Measurements from ENCODE around the gene BLMH.

Gene BLMH

DNA sequence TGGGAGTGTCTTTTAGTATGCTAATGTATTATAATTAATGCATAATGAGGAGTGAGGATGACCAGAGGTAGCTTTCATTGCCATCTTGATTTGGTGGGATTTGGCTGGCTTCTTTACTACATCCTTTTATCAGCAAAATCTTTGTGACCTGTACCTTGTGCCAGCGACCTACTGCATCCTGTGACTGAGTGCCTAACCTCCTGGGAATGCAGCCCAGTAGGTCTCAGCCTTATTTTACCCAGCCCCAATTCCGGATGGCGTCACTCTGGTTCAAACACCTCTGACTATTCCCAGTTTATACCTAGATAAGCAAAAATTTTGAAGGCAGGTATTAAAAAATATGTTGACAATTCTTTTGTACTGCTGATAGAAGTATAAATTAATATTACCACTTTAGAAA is 10.5 kb upstream of the BLMH start:
- no peak for DNase-seq

DNA sequence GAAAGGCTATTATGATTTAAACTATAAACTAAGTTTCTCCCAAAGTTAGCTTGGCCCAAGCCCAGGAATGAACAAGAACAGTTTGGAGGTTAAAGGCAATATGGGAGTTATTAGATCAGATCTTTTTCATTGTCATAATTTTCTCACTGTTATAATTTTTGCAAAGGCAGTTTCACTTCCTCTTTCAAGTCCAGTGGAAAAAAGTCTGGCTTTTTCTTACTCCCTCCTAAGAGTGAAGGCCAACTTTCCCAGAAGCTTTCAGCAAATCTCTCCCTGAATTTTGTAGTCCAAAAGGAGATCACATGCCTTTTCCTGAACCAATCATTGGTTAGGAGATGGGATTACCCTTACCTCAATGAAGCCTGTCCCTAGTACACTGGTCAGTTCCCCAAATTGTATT is 9.1 kb upstream of the BLMH start:
- no peak for DNase-seq

DNA sequence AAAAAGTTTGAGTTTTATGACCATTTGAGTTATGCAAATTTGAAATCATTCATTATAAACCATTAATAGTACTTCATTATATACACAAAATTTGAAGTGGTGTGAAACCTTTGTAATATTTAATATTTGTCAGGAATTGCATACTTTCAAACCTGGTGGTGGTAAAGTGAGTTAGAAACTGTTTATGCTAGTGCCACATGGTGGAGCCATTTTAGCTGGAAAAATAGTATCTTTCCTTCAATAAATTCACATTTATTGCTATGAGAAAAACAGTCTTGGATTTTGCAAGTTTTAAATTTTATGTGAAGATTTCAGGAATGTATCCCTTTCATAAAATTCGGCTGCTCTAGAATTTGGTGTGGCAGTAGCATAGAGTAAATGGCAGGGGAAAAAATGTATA is 7.3 kb upstream of the BLMH start:
- no peak for DNase-seq

DNA sequence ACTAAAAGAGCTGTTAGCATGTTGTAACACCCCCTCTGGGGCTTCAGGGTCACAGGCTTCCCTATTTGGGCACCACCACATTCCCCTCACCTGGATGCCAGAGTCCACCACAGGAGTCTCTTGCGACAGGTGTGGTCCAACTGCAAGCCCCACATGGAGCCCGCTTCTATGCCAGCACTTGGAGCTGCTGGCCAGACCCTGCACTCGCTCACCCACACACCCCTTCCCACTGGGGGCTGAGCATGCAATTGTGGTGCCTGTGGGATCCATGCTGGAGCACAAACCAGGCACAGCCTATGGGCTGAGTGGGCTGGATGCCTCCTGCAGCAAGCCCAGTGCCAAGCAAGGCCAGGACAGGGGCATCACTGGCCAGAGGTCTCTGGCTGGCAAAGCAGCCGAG is 6.0 kb upstream of the BLMH start:
- no peak for DNase-seq

DNA sequence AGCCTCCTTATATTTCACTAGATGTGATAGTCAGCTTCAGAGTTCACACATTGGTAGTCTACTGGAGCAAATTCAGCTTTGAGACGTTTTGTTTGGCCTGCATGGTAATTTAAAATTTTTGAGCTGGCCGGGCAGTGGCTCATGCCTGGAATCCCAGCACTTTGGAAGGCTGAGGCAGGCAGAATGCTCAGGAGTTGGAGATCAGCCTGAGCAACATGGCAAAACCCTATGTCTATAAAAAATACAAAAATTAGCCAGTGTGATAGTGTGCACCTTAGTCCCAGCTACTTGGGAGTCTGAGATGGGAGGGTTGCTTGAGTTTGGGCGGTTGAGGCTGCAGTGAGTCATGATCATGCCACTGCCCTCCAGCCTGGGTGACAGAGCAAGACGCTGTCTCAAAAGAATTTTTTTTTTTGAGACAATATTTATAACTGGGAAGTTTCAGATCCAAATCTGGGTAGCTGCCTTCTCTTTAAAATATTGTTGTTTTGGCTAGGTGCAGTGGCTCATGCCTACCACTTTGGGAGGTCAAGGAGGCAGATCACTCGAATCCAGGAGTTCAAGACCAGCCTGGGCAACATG is 4.8 kb upstream of the BLMH start:
- no peak for DNase-seq

DNA sequence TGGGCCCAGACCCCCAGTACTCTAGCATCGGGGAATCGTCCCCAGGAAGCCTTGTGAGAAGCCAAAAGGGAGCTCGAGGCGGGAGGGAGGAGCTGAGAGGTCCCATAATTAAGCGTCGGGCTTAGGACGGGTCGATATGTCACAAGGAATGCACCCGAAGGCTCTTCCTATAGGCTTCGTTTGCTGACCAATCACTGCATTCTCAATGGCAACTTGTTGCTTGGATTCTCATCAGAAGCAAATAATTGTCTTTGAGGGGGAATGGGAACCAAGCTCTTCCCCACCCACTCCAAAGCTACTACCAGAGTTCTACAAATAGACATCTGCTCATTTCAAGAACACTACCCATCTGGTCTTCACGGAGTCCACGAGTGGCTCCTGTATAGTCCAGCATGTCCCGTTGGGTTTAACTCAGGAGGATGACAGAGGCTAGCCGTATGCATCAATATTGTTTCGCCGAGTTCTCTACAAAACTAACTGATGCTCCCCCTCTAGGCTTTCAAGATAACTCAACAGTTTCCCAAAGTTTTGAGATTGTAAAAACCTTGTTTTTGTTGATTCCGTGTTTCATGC is 628 bp upstream of the BLMH start:
- no peak for DNase-seq

DNA sequence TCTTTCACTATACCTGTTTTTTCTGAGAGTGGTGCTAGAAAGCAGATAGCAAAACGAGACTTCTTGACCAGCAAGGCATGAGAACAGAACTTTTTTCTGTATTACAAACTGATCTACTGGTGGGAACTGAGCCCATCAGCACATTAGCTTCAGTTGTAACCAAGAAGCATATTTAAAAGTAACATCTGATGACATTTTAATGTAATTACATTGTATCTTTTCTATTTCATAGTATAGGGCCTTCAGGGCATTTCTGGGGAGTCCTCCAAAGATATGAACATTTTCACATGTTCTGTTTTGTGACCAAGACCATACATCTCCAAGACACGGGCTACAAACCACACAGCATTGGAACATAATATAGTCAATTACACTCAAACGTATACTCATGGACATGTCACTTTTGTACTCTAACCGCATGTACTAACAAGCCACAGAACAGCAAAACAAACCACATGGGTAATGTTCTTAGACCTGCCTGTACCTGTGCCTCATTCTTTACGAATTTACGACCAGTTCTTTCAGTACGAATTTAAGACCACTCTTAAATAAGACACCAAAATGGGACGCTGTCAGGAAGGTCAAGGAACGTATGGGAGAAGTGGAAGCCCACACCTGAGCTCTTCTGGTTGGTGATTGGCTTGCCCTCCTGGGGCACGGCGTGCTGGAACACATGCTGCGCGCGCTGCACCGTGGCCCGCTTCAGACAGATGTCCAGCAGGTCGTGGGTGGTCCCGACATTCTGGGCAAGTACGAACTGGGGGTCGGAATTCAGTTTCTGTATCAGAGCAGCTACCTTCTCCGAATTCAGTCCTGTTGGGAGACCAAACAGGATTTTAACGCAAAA is 825 bp downstream of the BLMH start:
- no peak for DNase-seq

DNA sequence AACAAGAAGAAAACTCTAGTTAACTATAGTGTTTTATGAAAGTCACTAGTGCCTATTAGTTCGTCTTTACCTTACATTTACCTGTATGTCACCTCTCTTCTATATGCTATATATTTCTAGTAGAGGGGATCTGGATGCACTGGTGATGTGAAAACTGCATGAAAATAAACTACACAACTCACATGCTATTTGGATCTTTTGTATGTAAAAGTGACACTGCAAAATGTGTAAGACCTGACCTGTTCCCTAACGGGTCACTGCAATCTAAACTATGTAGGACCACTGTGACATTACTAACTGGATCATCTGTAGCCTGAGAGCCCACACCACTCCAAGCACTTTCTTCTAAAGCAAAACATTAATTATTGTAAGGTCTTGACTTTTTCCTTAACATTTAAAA is 1.7 kb downstream of the BLMH start:
- no peak for DNase-seq

DNA sequence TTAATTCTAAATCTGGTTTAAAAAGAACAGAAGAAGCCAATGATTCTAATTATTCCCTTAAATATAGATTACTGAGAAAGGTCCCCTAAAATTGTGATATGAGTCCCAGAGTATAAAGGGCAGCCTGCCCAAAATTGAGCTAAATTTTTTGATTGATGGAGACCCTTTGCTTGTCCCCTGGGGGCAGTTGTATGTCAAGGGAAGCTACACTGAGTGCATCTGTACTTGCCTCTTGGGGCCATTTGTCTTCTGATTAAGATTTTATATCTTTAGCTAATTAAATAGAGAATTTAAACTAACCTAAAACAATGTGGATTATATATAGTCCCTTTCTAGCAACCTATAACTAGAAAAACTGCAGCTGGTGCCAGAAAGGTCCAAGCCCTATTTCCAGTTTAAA is 12.6 kb downstream of the BLMH start:
- no peak for DNase-seq

DNA sequence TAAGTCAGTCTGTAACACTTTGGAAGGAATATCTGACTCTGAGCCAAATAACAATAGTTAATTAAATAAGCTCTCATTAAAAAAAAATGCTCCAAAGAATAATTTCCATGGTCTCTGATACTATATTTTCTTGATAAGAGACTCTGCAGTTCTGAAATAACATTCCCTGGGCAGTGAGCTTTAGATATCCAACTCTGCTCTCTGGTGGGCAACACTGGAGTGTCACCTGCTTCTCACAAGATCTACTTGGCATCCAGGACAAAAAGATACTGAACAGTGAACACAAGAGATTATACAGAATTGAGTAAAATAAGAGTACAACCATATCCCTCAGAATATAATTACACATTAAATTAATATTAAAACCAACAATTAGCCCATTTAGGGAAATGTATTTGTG is 13.7 kb downstream of the BLMH start:
- DNase-seq: no peak

DNA sequence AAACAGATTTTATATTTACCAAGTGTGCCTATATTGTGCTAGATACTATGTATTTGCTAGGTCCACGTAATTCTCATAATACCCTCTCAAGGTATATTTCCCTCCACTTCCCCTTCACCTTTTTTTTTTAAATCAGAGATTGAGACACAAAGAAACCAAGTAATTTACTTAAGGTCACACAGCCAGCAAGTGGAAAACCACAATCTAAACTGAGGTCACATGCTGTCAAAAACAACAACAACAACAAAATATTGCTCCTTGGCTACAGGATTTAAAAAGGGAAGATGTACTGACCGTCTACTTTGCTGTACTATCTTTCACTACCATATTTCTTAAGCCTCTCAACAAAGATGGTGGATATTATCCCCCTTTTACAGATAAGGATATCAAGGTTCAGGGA is 15.8 kb downstream of the BLMH start:
- DNase-seq: no peak

DNA sequence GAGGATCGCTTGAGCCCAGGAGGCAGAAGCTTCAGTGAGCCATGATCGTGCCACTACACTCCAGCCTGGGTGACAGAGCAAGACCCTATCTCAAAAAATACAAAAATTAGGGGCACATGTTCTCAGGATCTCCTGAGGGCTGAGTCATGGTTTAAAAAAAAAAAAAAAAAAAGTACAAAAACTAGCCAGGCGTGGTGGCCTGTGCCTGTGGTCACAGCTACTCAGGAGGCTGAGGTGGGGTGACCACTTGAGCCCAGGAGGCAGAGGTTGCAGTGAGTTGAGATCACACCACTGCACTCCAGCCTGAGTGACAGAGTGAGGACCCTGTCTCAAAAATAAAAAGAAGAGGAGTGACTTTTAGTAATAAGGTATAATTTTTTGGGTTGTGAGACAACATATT is 16.9 kb downstream of the BLMH start:
- DNase-seq: no peak

DNA sequence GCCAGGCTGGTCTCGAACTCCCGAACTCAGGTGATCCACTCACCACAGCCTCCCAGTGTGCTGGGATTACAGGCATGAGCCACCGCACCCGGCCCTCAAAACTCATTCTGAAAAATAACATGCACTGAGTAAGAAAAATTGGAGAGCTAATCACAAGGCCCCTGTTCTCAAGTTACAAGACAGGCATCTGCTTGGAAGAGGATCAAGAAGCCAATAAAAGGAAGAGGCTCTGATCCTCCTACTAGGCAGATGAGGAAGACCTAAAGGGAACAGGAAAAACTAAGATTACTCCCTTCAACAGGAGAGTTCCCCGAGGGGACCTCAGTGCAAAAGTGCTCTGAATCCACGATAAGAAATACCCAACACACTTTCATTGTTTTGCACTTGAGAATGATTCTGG is 18.4 kb downstream of the BLMH start:
- no peak for DNase-seq

DNA sequence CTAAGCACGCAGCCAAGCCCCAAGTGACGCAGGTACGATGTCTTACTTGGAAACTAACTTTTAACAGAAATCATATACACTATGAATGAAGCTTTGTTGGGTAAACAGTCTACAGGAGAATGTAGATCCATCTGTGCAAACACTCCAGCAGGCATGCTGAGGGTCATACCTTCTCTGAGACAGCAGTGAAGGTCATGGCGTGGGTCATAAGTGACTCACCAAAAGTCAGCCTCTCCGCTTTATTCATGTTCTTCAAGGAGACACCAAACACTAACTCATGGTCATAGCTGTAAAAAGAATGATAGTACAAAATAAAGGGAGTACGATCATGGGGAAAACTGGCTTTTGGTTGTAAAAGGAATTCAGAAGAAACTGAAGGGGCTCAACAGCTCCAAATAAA is 20.6 kb downstream of the BLMH start:
- no peak for DNase-seq

DNA sequence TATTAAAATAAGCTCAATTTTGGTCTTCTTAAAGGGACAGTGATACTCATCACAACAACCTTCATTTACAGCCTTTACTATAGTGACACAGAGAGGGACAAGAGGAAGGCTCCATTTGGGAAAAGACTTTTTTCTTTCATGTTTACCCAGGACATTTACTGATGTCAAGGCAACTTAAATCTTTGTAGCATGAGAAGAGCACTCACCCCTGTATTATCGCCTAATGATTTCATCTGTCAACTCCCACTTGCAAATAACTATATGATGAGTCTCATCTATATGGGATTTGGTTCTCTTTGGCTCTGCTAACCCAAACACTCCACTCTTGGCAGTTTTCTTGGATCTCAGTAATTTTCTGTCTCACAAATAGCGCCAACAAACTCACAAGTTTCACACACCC is 24.1 kb downstream of the BLMH start:
- no peak for DNase-seq

DNA sequence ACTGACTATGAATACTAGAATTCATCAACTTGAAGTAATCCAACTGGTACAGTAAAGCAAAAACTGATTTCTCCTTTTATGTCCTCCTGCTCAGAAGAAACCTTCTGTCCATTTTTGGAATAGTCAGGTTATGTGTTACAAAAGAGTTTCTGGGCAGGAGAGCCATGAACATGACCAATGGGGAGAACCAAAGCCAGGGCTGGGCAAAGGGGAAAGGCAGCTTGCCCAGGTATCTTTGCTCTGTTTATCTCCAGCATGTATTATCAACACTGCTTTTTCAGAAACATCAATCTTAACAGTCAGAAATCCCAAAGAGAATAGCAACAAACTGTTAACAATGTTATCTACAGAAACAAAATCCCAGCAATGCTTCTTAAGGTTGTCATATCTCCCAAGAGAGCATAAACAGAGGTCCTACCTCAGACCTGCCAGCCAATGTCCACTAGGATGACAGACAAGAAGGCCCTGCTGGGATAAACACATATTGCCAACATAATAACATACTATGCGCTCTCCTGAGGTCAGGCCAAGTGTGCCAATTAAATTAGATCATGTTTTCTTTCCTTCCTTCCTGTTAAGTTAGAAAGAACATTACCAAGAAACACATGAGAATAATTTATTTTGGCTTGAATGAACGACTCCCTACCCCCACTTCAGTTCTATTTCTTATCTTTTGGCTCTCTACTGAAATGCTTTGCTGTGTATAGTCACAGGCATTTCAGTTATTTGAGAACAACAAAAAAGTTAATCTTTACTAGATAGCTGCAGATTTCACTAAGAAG is 28.0 kb downstream of the BLMH start:
- no peak for DNase-seq

DNA sequence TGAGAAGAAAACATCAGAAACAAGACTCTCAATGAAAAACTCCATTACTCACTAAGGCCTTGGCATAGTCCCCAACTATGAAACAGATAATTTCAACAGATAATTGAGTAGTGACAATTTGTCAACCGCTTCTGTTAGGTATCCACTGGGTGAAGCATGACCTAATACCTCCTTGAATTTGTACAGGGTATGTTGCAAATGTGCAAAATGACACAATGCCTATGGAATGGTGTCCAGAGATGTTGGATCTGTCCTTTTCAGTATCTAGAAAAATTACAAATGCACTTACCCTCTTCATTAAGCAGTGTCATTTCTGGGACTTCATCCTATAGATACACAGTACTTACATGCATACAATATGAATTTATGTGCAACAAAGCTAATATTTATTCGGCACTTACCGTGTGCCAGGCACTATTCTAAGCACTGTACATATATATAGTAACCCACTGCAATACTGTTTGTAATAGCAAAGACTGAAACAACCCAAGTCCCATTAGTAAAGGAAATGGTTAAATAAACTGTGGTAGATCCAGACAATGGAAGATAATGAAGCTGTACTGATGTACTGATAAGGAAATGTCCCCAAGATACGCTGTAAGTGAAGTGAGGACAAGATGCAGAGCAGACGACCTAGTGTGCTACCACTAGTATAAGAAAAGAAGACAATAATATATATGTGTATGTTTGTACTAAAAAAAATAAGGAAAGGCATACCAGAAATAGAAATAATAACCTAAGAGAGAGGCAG is 34.8 kb downstream of the BLMH start:
- no peak for DNase-seq

DNA sequence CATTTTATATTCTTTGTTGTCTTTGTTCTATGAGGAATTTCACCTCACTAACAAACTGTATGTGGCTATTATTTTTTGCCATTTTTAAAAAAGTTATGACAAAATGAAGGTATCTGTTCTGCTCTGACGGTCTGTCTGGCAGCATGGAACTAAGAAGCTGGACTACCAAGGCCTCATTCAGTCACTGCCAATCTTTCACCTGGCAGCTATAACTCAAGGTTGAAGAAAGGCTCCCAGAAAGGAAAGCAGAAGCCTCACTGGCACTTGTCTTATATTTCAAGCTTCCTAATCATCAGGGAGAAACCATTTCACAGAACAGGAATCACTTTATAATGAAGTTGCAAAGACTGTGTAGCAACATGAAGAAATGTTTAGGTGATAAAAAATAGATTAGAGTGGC is 37.6 kb downstream of the BLMH start:
- no peak for DNase-seq

DNA sequence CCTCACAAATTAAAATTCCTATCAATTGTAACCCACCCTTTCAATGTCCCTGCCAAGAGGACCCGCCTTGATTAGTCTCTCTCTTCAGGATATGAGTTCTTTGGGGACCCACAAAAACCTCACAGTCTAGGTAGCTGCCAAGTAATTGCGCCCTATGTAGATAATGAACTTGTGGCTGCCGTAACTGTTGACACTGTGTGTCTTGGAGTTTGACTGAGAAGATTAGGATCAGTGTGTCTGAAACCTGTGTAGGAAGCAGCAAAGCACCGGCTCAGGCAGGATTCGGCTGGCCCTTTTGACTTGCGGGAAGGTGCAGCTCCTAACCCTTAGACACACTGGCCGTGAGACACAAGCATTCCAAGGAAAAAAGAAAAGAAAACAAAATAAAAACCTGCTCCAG is 38.4 kb downstream of the BLMH start:
- DNase-seq: no peak

DNA sequence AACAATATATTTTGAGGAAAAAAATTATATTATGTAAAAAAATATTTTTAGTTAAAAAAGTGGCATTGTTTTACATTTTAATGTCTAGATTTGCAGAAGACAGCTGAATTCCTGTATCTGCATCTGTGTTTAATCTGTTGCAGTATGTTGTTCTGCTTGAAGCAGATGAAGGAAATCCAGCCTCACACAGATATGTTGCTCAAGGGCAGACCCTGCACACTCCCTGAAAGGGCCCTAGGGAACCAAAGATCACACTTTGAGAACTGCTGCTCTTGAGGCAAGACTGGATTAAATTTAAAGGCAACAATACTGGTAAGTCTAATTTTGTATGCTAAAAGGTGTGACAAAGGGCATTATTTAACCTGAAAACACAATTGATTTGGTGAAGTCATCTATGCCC is 39.8 kb downstream of the BLMH start:
- no peak for DNase-seq

DNA sequence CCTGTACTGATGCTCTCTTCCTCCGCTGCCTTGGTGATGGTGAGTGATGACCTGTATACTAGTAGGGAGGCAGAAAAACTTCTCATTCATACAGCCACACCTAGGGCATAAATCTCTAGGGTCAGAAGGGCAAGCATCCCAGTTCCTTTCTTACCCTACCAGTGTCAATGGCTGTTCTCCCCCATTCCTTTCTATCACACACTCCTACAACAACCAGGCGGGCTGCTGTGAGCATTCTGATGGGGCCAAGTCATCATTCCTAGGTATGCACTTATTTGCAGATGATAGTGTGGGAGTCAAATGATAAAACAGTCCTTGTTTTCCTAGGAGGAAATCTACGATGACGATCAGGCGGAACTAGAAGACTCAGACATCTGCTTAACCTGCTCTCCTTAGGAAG is 42.3 kb downstream of the BLMH start:
- DNase-seq: no peak

DNA sequence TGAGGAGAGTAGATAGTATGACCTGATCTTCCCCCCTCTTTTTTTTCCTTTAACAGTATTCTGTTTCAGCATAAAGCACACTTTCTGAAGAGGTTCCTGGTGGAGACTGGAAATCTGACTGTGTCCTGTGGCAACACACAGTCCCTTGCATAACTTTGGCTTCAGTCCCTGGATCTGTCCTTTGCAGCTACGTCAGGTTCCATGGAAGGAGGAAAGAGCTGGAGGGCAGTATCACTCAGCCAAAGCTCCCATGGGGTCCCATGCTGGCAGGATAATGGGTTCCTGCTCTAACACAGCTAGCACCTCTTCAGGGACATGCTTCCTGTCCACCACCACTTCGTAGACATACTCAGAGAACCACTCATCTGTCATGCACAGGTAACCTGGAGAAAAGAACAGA is 43.0 kb downstream of the BLMH start:
- no peak for DNase-seq

DNA sequence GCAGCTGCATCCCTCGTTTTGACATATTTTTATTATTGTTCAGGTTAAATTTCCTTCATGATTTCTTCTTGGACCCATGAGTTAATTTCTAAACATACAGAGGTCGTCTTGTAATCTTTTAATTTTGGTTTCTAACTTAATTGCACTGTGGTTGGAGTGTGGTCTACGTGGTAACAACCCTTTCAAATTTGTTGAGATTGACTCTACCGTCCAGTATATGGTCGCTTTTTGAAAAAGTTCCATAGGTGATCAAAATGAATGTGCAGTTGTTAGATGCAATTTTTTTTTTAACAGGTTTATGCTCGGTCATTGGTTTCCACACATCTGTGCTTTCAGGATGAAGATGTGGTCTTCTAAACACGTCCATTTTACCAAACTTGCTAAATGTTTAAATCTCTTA is 45.3 kb downstream of the BLMH start:
- DNase-seq: no peak
